ENCODE measurements around the gene HSFX3.

DNA sequence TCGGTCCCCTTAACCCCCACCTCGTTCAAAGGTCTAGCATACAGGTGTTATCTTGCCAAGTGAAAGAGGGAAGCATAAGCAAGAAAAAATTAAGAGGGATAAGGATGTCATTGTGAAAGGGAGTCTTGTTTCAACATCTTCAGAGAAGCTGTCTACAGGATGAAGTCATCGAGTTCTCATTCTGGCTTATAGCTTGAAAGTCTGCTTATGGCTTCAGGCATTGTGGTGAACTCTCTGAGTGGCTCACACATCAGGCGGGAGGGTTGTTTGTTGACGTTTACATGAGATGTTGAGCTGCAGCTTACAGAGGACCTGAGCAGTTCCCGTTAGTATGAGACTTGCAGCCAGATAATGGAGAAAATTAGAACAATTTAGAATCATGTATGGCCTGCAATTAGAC is 20.9 kb upstream of the HSFX3 start:
- TF ChIP-seq, protein P1, sequence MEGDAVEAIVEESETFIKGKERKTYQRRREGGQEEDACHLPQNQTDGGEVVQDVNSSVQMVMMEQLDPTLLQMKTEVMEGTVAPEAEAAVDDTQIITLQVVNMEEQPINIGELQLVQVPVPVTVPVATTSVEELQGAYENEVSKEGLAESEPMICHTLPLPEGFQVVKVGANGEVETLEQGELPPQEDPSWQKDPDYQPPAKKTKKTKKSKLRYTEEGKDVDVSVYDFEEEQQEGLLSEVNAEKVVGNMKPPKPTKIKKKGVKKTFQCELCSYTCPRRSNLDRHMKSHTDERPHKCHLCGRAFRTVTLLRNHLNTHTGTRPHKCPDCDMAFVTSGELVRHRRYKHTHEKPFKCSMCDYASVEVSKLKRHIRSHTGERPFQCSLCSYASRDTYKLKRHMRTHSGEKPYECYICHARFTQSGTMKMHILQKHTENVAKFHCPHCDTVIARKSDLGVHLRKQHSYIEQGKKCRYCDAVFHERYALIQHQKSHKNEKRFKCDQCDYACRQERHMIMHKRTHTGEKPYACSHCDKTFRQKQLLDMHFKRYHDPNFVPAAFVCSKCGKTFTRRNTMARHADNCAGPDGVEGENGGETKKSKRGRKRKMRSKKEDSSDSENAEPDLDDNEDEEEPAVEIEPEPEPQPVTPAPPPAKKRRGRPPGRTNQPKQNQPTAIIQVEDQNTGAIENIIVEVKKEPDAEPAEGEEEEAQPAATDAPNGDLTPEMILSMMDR (IDR thresholded peaks at IDR 0.05): no peak
- TF ChIP-seq ZFX (IDR thresholded peaks at IDR 0.05; ENCODE audit: borderline replicate concordance): no peak
